Epidermal melanocyte (primary cell): ENCODE results near the gene DNASE2B.

Source experiments
- DNase-seq: peaks from one replicate; pipeline ENCODE4 v3.0.0; 2011; ENCODE audit warnings: low spot score; ENCODE audit not compliant: insufficient read length

The DNASE2B gene

GRCh38 chr1:84452436-84452835, 54.2 kb downstream of the DNASE2B start:
- no peak for DNase-seq

DNA sequence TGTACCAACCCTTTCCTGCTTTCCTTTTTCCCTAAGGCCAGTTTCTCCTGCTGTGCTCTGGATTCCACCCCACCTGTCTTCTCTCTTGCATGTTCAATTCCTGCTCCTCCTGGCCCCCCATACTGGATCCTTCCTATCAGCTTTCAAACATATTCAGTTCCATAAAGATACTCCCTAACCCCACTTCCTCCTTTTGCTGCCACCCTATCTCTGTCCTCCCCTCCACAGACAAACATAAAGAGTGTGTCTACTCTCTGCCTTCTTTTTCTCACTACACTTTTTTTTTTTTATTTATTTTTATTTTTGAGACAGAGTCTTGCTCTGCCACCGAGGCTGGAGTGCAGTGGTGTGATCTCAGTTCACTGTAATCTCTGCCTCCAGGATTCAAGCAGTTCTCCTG, 63.8 kb downstream of the DNASE2B start:
- no peak for DNase-seq
